GM12872 (cell line): ENCODE measurements around the gene MARK3.

Experiments
- CTCF ChIP-seq: IDR thresholded peaks from 3 replicates; pipeline ENCODE4 v1.5.1; 2011; ENCODE audit warnings: low read depth, mild to moderate bottlenecking, low read length, moderate library complexity; ENCODE audit not compliant: insufficient read depth

The MARK3 gene

GRCh38 chr14:103519837-103520212, 134.6 kb downstream of the MARK3 start:
- no peak for TF ChIP-seq CTCF

- no peak for TF ChIP-seq CTCF
Observed at GRCh38 chr14:103520269-103520656, 135.0 kb downstream of the MARK3 start.

- peak; percentile 56 for TF ChIP-seq CTCF
Observed at GRCh38 chr14:103520657-103521437, 135.6 kb downstream of the MARK3 start.

GRCh38 chr14:103521438-103521950, 136.3 kb downstream of the MARK3 start:
- no peak for TF ChIP-seq CTCF

- TF ChIP-seq CTCF = no peak
Observed at GRCh38 chr14:103521951-103522563, 136.8 kb downstream of the MARK3 start.

GRCh38 chr14:103522649-103523574, 137.7 kb downstream of the MARK3 start, which contains the start of gene CKB:
Gene CKB (minus strand): TSS chr14:103522830. CDS start chr14:103522493, 337 bp downstream.
- no peak for TF ChIP-seq CTCF

- TF ChIP-seq CTCF = no peak
Observed at GRCh38 chr14:103523575-103523954, 138.3 kb downstream of the MARK3 start.
